GM21526 (cell line): ENCODE measurements around the gene CCDC159.
A peak's percentile ranks its signal among the peaks of the same experiment; 100 is the strongest.
"Not testable (repeated sequence)": the region's sequence is repeated elsewhere in the genome, so short reads cannot be mapped to it uniquely, and the experiment has no call there.

ENCODE experiments used
- ATAC-seq: cut with Tn5 transposase; IDR thresholded peaks from one replicate; pipeline ENCODE4 v1.9.1; 2021; ENCODE audit warnings: moderate library complexity; ENCODE audit not compliant: unreplicated experiment, low FRiP score

The CCDC159 gene, protein sequence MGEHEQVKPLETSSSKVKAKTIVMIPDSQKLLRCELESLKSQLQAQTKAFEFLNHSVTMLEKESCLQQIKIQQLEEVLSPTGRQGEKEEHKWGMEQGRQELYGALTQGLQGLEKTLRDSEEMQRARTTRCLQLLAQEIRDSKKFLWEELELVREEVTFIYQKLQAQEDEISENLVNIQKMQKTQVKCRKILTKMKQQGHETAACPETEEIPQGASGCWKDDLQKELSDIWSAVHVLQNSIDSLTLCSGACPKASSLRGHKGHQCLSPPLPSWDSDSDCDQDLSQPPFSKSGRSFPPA

DNA sequence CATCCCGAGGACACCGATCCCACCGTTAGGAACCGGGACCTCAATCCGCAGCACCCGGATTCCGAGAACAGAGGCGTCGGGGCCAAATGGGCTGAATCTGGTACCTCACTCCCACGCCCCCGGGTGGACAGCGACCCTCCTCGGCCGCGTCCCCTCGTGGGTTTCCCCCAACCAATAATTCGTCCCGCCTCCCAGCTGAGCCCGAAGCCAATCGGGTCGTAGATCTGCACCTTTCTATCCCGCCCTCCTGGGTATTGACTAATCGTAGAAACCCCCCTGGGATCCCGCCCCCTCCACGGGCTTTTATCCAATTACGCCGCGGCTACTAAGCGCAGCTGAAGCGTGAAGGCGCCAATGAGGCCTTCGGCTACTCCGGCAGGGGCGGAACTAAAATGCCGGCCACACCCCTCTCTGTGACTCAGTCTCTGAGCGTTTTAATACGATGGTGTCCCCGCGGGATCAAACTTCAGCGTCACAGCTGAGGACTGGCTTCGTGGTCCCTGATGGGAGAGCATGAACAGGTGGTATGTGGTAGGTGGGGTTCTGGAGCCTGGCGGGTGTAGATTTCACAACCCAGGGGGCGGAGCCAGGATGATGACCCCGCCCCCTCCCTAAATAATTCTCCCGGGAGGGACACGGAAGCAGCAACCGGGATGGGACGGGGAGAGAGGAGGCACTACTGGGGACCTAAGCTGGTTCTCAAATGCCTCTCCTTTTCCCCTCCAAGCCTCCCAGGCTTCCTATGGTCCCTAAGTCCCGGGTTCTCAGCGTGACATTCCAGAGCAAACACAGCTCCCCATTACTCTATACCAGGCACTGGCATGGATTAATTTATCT is at the start of gene CCDC159, which contains the start of gene TMEM205:
TSS of gene CCDC159 (plus strand) at position 416 of the 837 bp plus-strand sequence. CDS start at position 504, 88 bp downstream.
TSS of gene TMEM205 (minus strand) at position 165 of the 837 bp plus-strand sequence. CDS start 649 bp downstream, outside the sequence.
- peak; percentile 77 for ATAC-seq

DNA sequence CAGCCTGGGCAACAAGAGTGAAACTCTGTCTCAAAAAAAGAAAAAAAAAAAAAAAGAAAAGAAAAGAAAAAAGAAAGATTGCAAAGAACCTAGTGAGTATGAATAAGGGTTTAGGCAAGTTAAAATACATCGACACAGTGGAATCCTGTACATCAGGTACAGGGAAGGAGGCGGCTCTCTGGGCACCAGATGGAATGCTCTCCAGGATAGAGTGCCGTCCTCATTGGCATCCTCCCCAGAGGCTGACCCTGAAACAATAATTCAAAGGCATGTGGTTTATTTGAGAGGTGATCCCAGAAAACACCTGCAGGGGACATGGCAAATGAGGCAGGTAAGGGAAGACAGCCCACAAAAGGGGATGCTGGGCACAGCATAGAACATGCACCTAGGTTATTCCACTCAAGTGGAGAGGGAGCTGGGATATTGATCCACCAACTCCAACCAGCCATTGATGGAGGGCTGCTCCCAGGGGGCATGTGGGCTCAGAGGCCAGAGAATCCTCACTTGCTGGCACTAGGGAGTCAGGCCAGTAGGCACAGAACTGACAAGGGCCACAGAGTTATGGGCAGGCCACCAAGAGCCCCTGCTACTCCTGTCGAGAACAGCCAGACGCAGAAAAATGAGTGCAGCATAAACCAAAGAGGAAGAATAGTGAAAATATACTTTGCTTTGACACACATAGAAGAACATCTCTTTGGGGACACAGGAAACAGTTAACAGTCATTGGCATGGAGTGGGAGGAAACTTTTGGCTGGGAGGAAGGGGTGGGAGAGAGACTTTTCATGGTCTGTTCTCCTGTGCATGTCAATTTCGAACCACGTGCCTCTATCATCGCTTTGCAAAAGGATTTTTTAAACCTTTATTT is 46.1 kb upstream of the CCDC159 start:
- ATAC-seq, result no peak

DNA sequence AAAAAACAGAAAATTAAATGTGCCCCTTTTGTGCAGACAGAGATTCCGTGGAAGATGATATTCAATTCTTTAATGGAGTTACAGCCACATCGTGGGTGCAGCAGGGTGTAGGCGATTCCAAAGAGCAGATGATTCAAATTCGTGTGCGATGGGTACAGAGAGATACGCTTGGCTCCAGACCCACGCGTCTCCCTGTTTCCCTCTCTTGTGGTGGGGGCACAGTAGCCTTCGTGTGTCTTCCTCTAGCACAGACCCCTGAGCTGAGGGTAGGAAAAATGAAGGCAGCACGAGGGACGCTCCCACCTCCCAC is 45.6 kb upstream of the CCDC159 start:
- ATAC-seq, result no peak

- ATAC-seq, result no peak
Observed at GRCh38 chr19:11304936-11305335, 41.4 kb upstream of the CCDC159 start.

GRCh38 chr19:11306337-11306736 is 40.0 kb upstream of the CCDC159 start:
- ATAC-seq, result no peak

DNA sequence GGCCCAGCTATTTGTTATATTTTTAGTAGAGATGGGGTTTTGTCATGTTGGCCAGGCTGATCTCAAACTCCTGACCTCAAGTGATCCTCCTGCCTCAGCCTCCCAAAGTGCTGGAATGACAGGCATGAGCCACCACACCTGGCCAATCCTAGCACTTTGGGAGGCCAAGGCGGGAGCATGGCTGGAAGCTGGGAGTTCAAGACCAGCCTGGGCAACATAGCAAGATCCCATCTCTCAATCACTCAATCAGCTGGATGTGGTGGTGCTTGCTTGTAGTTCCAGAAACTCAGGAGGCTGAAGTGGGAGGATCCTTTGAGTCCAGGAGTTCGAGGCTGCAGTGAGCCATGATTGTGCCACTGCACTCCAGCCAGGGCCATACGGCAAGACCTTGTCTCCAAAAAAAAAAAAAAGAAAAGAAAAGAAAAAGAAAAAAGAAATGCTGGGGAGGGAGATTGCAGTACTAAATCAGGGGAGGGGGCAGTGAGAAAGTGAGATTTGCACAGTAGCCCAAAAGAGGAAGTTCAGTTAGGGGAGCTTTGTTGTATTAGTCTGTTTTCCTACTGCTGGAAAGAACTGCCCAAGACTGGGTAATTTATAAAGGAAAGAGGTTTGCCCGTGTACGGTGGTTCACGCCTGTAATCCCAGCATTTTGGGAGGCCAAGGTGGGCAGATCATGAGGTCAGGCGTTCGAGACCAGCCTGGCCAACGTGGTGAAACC is 25.9 kb upstream of the CCDC159 start:
- ATAC-seq, result not testable (repeated sequence)

- ATAC-seq, result no peak
Observed at GRCh38 chr19:11321191-11322126, 24.9 kb upstream of the CCDC159 start.

- no peak for ATAC-seq
Observed at GRCh38 chr19:11322269-11323024, 23.9 kb upstream of the CCDC159 start.

GRCh38 chr19:11323601-11324078 is 22.7 kb upstream of the CCDC159 start:
- no peak for ATAC-seq

- no peak for ATAC-seq
Observed at GRCh38 chr19:11324079-11324661, 22.1 kb upstream of the CCDC159 start.

- ATAC-seq, result no peak
Observed at GRCh38 chr19:11324748-11325389, 21.4 kb upstream of the CCDC159 start.

GRCh38 chr19:11325544-11325943 is 20.8 kb upstream of the CCDC159 start:
- ATAC-seq, result no peak

GRCh38 chr19:11330127-11330526 is 16.2 kb upstream of the CCDC159 start:
- ATAC-seq, result no peak

GRCh38 chr19:11331502-11331901 is 14.8 kb upstream of the CCDC159 start:
- no peak for ATAC-seq

DNA sequence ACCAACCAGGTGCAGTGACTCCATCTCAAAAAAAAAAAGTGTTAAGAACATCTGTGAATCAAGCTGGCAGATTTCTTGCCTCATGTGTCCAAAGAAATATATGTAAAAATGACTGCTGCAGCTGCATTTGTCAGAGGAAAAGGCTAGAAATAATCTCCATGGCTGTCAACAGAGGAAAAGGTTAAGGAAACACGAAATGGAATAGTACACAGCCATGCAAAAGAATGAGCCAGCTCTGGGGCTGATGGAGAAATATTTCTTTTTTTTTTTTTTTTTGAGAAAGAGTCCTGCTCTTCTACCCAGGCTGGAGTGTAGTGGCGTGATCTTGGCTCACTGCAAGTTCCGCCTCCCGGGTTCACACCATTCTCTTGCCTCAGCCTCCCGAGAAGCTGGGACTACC is 13.5 kb upstream of the CCDC159 start:
- no peak for ATAC-seq

- not testable (repeated sequence) for ATAC-seq
Observed at GRCh38 chr19:11333838-11334237, 12.5 kb upstream of the CCDC159 start.

DNA sequence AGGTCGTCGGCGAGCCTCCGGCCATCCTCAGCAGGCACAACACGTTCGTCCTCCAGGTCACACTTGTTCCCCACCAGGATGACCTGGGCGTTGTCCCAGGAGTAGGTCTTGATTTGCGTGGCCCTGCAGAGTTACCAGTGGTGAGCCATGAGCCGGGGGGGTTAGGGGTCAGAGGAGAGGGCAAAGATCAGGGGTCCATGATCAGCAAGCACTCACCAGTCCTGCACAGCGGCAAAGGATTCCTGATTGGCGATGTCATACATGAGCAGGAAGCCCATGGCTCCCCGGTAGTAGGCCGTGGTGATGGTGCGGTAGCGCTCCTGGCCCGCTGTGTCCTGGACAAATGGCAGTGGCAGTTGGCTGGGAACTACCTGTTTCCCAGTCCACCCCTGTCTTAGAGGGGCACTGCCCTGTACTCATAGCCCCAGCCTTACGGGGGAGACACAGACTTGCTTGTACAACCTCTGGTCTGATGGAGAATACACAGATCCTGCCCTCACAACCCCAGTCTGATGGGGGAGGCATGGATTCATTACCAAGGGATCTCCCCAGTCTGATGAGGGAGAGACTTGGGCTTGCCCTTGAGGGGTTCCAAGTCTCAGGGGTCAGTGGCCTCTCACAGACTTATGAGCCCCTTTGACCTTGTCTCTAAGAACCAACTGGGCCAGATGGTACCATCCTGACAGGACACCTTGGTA is 10.7 kb upstream of the CCDC159 start:
- ATAC-seq, result no peak
